ENCODE results near the gene LYL1.

- TF ChIP-seq CTCF (IDR thresholded peaks at IDR 0.05) (no peak), POLR2A (IDR thresholded peaks at IDR 0.05) (no peak)
These were observed 6.9 kb upstream of the LYL1 start for GRCh38 chr19:13109361-13110098.

Data from thyroid gland (tissue), 4 donors.